ENCODE data around the gene KCNE2.
"Not testable (repeated sequence)": the region's sequence is repeated elsewhere in the genome, so short reads cannot be mapped to it uniquely, and the experiment has no call there.

The KCNE2 gene

GRCh38 chr21:34406676-34407075 is 42.9 kb downstream of the KCNE2 start:
- not testable (repeated sequence) for DNase-seq (ENCODE audit: low read depth, low spot score)

GRCh38 chr21:34407294-34407693 is 43.5 kb downstream of the KCNE2 start:
- DNase-seq (ENCODE audit: low read depth, low spot score) = not testable (repeated sequence)

GRCh38 chr21:34417448-34418077 is 53.8 kb downstream of the KCNE2 start:
- not testable (repeated sequence) for DNase-seq (ENCODE audit: low read depth, low spot score)
